ENCODE data around the gene LMBR1. TPM values are rescaled to one million over a fixed set of nuclear protein-coding genes. Genes with fewer than 3 reads are reported as not detected.

LMBR1 gene
- polyA plus RNA-seq, 1 donor from 2014 or later: 68.9 TPM

DNA sequence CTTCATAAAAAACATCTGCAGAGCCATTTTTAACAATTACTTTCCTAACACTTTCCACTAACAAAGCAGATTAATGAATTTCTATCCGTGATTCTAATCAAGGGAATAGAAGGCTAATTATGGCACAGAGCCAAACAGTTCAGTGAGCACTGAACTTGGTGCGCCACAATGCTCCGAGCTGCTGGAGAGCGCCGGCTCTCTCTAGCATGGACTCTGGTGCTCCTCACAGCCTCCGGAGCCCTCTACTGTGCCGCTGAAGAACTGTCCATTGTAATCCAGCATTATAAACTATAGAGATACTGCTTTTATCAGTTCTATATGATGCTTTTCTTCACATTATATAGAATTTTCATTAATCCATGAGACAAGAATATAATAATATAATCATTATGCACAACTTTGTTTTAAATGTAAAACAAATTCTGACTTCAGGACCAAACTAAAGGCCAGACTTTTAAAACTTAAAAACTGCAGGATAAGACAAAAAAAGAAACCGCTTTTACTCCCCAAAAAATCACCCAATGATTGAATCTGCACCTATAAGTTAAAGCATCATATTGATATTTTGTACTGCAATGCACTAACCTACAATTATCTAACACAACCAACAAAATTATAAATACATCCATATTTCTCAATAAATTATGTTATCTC, 128.8 kb downstream of the LMBR1 start:
- no peaks in the 10 kb centered on the region for H3F3A ChIP-seq (ENCODE audit: insufficient read depth, low read length, poor library complexity, severe bottlenecking)
- no peaks in the 10 kb centered on the region for H3K9me2 ChIP-seq (ENCODE audit: insufficient read depth, low read length)
- no peak overlapping the region for H3K4me3 ChIP-seq (ENCODE audit: low read length)
- H3K36me3 ChIP-seq (ENCODE audit: insufficient read depth, low read length): no peaks in the 10 kb centered on the region
- H3K9me3 ChIP-seq (ENCODE audit: low read length): no peaks in the 10 kb centered on the region
- TF ChIP-seq EP300 (conservative IDR thresholded peaks at IDR 0.05; ENCODE audit: poor library complexity, severe bottlenecking): no peak
- no peak for TF ChIP-seq TAF1 (IDR thresholded peaks at IDR 0.05; ENCODE audit: low read depth)
- TF ChIP-seq SMC3 (conservative IDR thresholded peaks at IDR 0.05; ENCODE audit: poor library complexity): peak; percentile 85
- no peak for TF ChIP-seq POLR2AphosphoS5 (IDR thresholded peaks at IDR 0.05)
- TF ChIP-seq EZH2 (IDR thresholded peaks at IDR 0.05; ENCODE audit: borderline replicate concordance, insufficient read depth, low read length, poor library complexity, severe bottlenecking): no peak
- TF ChIP-seq, protein P1, sequence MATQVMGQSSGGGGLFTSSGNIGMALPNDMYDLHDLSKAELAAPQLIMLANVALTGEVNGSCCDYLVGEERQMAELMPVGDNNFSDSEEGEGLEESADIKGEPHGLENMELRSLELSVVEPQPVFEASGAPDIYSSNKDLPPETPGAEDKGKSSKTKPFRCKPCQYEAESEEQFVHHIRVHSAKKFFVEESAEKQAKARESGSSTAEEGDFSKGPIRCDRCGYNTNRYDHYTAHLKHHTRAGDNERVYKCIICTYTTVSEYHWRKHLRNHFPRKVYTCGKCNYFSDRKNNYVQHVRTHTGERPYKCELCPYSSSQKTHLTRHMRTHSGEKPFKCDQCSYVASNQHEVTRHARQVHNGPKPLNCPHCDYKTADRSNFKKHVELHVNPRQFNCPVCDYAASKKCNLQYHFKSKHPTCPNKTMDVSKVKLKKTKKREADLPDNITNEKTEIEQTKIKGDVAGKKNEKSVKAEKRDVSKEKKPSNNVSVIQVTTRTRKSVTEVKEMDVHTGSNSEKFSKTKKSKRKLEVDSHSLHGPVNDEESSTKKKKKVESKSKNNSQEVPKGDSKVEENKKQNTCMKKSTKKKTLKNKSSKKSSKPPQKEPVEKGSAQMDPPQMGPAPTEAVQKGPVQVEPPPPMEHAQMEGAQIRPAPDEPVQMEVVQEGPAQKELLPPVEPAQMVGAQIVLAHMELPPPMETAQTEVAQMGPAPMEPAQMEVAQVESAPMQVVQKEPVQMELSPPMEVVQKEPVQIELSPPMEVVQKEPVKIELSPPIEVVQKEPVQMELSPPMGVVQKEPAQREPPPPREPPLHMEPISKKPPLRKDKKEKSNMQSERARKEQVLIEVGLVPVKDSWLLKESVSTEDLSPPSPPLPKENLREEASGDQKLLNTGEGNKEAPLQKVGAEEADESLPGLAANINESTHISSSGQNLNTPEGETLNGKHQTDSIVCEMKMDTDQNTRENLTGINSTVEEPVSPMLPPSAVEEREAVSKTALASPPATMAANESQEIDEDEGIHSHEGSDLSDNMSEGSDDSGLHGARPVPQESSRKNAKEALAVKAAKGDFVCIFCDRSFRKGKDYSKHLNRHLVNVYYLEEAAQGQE (IDR thresholded peaks at IDR 0.05; ENCODE audit: borderline replicate concordance): no peak
- TF ChIP-seq, protein P2, sequence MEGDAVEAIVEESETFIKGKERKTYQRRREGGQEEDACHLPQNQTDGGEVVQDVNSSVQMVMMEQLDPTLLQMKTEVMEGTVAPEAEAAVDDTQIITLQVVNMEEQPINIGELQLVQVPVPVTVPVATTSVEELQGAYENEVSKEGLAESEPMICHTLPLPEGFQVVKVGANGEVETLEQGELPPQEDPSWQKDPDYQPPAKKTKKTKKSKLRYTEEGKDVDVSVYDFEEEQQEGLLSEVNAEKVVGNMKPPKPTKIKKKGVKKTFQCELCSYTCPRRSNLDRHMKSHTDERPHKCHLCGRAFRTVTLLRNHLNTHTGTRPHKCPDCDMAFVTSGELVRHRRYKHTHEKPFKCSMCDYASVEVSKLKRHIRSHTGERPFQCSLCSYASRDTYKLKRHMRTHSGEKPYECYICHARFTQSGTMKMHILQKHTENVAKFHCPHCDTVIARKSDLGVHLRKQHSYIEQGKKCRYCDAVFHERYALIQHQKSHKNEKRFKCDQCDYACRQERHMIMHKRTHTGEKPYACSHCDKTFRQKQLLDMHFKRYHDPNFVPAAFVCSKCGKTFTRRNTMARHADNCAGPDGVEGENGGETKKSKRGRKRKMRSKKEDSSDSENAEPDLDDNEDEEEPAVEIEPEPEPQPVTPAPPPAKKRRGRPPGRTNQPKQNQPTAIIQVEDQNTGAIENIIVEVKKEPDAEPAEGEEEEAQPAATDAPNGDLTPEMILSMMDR (IDR thresholded peaks at IDR 0.05; ENCODE audit: poor library complexity, severe bottlenecking): peak; percentile 82
- peak; percentile 84 for TF ChIP-seq RAD21 (conservative IDR thresholded peaks at IDR 0.05)
- TF ChIP-seq MXI1 (conservative IDR thresholded peaks at IDR 0.05; ENCODE audit: poor library complexity, severe bottlenecking): no peak
- H3K4me2 ChIP-seq (ENCODE audit: low read length): no peak overlapping the region
- H3K27me3 ChIP-seq (ENCODE audit: insufficient read depth, low read depth, low read length): no peaks in the 10 kb centered on the region
- no peak overlapping the region for H2AFZ ChIP-seq (ENCODE audit: low read depth, low read length)
- H4K20me1 ChIP-seq (ENCODE audit: insufficient read depth): no peaks in the 10 kb centered on the region
- H3K9ac ChIP-seq (ENCODE audit: low read length): no peak overlapping the region
- H3K79me2 ChIP-seq (replicated peaks; ENCODE audit: insufficient read depth, low read length): no peaks in the 10 kb centered on the region
- no peak overlapping the region for H3K27ac ChIP-seq (ENCODE audit: low read length)

- Histone ChIP-seq H3K36me3 (ENCODE audit: insufficient read depth, low read length) (no peaks in the 10 kb centered on the region), H3K9me3 (ENCODE audit: low read length) (no peaks in the 10 kb centered on the region), H3K27ac (ENCODE audit: low read length) (no peak overlapping the region), H3K4me2 (ENCODE audit: low read length) (no peak overlapping the region), H3K4me3 (ENCODE audit: low read length) (no peak overlapping the region), H2AFZ (ENCODE audit: low read depth, low read length) (no peak overlapping the region), H3K9me2 (ENCODE audit: insufficient read depth, low read length) (no peaks in the 10 kb centered on the region), H3F3A (ENCODE audit: insufficient read depth, low read length, poor library complexity, severe bottlenecking) (no peaks in the 10 kb centered on the region), H3K79me2 (replicated peaks; ENCODE audit: insufficient read depth, low read length) (no peaks in the 10 kb centered on the region), H3K9ac (ENCODE audit: low read length) (no peak overlapping the region), H4K20me1 (ENCODE audit: insufficient read depth) (no peaks in the 10 kb centered on the region), H3K27me3 (ENCODE audit: insufficient read depth, low read depth, low read length) (no peaks in the 10 kb centered on the region)
- no peak for TF ChIP-seq RAD21 (conservative IDR thresholded peaks at IDR 0.05)
- TF ChIP-seq EZH2 (IDR thresholded peaks at IDR 0.05; ENCODE audit: borderline replicate concordance, insufficient read depth, low read length, poor library complexity, severe bottlenecking): no peak
- no peak for TF ChIP-seq EP300 (conservative IDR thresholded peaks at IDR 0.05; ENCODE audit: poor library complexity, severe bottlenecking)
- no peak for TF ChIP-seq SMC3 (conservative IDR thresholded peaks at IDR 0.05; ENCODE audit: poor library complexity)
- TF ChIP-seq, protein P1 (IDR thresholded peaks at IDR 0.05; ENCODE audit: borderline replicate concordance): no peak
- no peak for TF ChIP-seq TAF1 (IDR thresholded peaks at IDR 0.05; ENCODE audit: low read depth)
- TF ChIP-seq MXI1 (conservative IDR thresholded peaks at IDR 0.05; ENCODE audit: poor library complexity, severe bottlenecking): no peak
- TF ChIP-seq, protein P2 (IDR thresholded peaks at IDR 0.05; ENCODE audit: poor library complexity, severe bottlenecking): no peak
- TF ChIP-seq POLR2AphosphoS5 (IDR thresholded peaks at IDR 0.05): no peak
Measured at GRCh38 chr7:156759579-156760202, 133.3 kb downstream of the LMBR1 start.
